Dermis lymphatic vessel endothelial cell (primary cell): Measurements from ENCODE around the gene COTL1. TPM values are rescaled to one million over a fixed set of nuclear protein-coding genes. Genes with fewer than 3 reads are reported as not detected.

Experiments
- total RNA-seq: library from RNA; depleted of rRNA; stranded (reverse); fragments of >200 nt; gene quantifications from 2 replicates; pipeline ENCODE4 v1.2.1, GENCODE V29; 2014

COTL1 gene
- 77.5 and 228 TPM in 2 replicates for total RNA-seq

GRCh38 chr16:84617791-84618580 is at the start of gene COTL1:
Gene COTL1 (minus strand): TSS chr16:84618078. CDS start chr16:84617914, 164 bp downstream.

GRCh38 chr16:84647828-84648594 is 30.1 kb upstream of the COTL1 start, which contains the start of gene KLHL36:
Gene KLHL36 (plus strand): TSS chr16:84648511. CDS start chr16:84650868, 2,357 bp downstream.

Other genes with a start within 250 kb of the COTL1 start
- gene ATP2C2, start 249.5 kb downstream of the COTL1 start, total RNA-seq = not detected in 2 replicates
- gene MEAK7, start 113.4 kb downstream of the COTL1 start, total RNA-seq = 12.0 and 13.2 TPM in 2 replicates
- gene KLHL36, start 30.4 kb upstream of the COTL1 start, total RNA-seq = 52.7 and 54.1 TPM in 2 replicates
- 34.9 and 37.1 TPM in 2 replicates for gene USP10, start 81.9 kb upstream of the COTL1 start, total RNA-seq
- 0.09 and 1.3 TPM in 2 replicates for gene CRISPLD2, start 201.9 kb upstream of the COTL1 start, total RNA-seq